GM21825 (cell line): ENCODE results near the gene COX6B2.

Source experiments
- ATAC-seq: cut with Tn5 transposase; IDR thresholded peaks from one replicate; pipeline ENCODE4 v1.9.1; 2021; ENCODE audit warnings: mild to moderate bottlenecking, moderate library complexity; ENCODE audit not compliant: unreplicated experiment

Gene COX6B2

GRCh38 chr19:55362990-55363716, 8.6 kb upstream of the COX6B2 start, which contains the start of gene GARIN5B:
GARIN5B (minus strand) TSS chr19:55363260; CDS start chr19:55363066, 194 bp downstream.
- ATAC-seq: no peak

- no peak for ATAC-seq
Observed at GRCh38 chr19:55362174-55362989, 7.9 kb upstream of the COX6B2 start.

- no peak for ATAC-seq
Observed at GRCh38 chr19:55360902-55361301, 6.4 kb upstream of the COX6B2 start.

GRCh38 chr19:55358943-55359908, 4.7 kb upstream of the COX6B2 start:
- no peak for ATAC-seq

- ATAC-seq: no peak
Observed at GRCh38 chr19:55358493-55358892, 4.0 kb upstream of the COX6B2 start.

GRCh38 chr19:55355213-55355821, 798 bp upstream of the COX6B2 start:
- ATAC-seq: no peak

- ATAC-seq: peak; percentile 49
Observed at GRCh38 chr19:55353803-55354697, 469 bp downstream of the COX6B2 start.

- no peak for ATAC-seq
Observed at GRCh38 chr19:55353356-55353802, 1.1 kb downstream of the COX6B2 start.

- no peak for ATAC-seq
Observed at GRCh38 chr19:55352549-55353145, 1.9 kb downstream of the COX6B2 start.

GRCh38 chr19:55352040-55352439, 2.5 kb downstream of the COX6B2 start:
- ATAC-seq: no peak

- no peak for ATAC-seq
Observed at GRCh38 chr19:55350620-55351315, 3.8 kb downstream of the COX6B2 start.

GRCh38 chr19:55348317-55349034, 6.0 kb downstream of the COX6B2 start:
- ATAC-seq: no peak

GRCh38 chr19:55347442-55348009, 7.0 kb downstream of the COX6B2 start:
- no peak for ATAC-seq

- ATAC-seq: no peak
Observed at GRCh38 chr19:55346725-55347441, 7.6 kb downstream of the COX6B2 start.

- ATAC-seq: no peak
Observed at GRCh38 chr19:55345818-55346724, 8.4 kb downstream of the COX6B2 start.
